SJSA1 (cell line): ENCODE measurements around the gene TTC28. TPM values are rescaled to one million over a fixed set of nuclear protein-coding genes. Genes with fewer than 3 reads are reported as not detected.
A peak's percentile ranks its signal among the peaks of the same experiment; 100 is the strongest.

Experiments
- DNase-seq, 2 experiments: peaks; one replicate each; pipeline ENCODE4 v3.0.0-alpha.2; 2015 to 2020; ENCODE audit warnings: low spot score in 2 of 2, low read depth in 1 of 2
- H3K27ac ChIP-seq: fragments of 250-450 bp; sonication (Bioruptor Pico); 2 replicates; pipeline ENCODE4 v1.5.1; 2020; ENCODE audit warnings: mild to moderate bottlenecking, moderate library complexity
- H3K27me3 ChIP-seq: fragments of 250-450 bp; sonication (Bioruptor Pico); replicated peaks from 2 replicates; pipeline ENCODE4 v1.5.1; 2020; ENCODE audit warnings: mild to moderate bottlenecking, moderate library complexity
- H3K36me3 ChIP-seq: fragments of 250-450 bp; sonication (Bioruptor Pico); 2 replicates; pipeline ENCODE4 v1.5.1; 2020; ENCODE audit warnings: mild to moderate bottlenecking
- H3K4me1 ChIP-seq: fragments of 250-450 bp; sonication (Bioruptor Pico); replicated peaks from 2 replicates; pipeline ENCODE4 v1.6.1; 2021; ENCODE audit warnings: mild to moderate bottlenecking
- H3K4me3 ChIP-seq: fragments of 250-450 bp; sonication (Bioruptor Pico); 2 replicates; pipeline ENCODE4 v1.5.1; 2020; ENCODE audit warnings: mild to moderate bottlenecking
- H3K9me3 ChIP-seq: fragments of 250-450 bp; sonication (Bioruptor Pico); replicated peaks from 2 replicates; pipeline ENCODE4 v1.5.1; 2020; ENCODE audit warnings: mild to moderate bottlenecking
- total RNA-seq: library from RNA; depleted of rRNA; stranded (reverse); fragments of >200 nt; shearing (Covaris generic); gene quantifications from 2 replicates; pipeline ENCODE4 v1.2.3, GENCODE V29; 2014

The TTC28 gene
- total RNA-seq, 1 experiment from 2014 or later: 9.7 TPM

DNA sequence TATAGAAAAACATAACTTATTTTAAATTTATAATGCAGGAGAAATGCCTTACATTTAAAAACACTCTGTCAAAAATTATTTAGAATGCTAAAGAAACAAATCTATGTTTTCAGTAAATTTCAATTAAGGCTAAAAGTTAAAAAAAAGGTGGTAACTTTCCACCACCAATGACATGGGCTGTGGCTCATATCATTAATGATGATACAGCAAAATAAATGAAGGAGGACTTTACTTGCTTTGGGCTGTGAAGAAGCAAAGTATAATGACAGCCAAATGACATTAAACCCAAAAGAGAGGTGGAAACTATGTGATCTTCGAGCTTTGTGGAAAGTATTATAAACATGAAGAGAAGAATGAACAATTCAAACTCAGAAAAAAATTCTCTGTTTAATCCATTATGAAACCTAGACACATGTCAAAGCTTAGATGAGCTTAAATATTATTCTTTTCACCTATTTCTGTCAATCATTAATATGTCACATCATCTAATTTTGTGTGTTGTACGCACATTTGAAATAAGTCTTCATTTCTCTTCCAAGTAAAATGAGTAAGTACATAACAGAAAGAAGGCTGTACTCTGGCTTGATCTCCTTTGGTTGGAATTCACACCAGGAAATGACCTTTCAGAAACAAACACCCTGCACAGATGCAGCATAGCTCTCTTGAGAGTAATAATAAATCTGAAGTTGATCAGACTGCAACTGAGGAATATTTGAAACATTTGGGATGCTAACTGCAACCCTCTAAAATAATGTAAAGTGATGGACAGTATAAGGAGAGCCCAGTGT lies 265.8 kb downstream of the TTC28 start:
- Histone ChIP-seq H3K27me3 (peaks cover 15% of the 10 kb centered on the region), H3K27ac (no peak overlapping the region), H3K4me3 (no peak overlapping the region), H3K9me3 (no peaks in the 10 kb centered on the region), H3K4me1 (peaks cover 5% of the 10 kb centered on the region), H3K36me3 (no peaks in the 10 kb centered on the region)
- no peak for DNase-seq

GRCh38 chr22:28412109-28412508 lies 267.5 kb downstream of the TTC28 start:
- no peaks in the 10 kb centered on the region for H3K9me3 ChIP-seq
- H3K27me3 ChIP-seq: peaks cover 3% of the 10 kb centered on the region
- no peak for DNase-seq
- no peaks in the 10 kb centered on the region for H3K36me3 ChIP-seq
- peaks cover 5% of the 10 kb centered on the region for H3K4me1 ChIP-seq
- H3K4me3 ChIP-seq: no peak overlapping the region
- no peak overlapping the region for H3K27ac ChIP-seq

DNA sequence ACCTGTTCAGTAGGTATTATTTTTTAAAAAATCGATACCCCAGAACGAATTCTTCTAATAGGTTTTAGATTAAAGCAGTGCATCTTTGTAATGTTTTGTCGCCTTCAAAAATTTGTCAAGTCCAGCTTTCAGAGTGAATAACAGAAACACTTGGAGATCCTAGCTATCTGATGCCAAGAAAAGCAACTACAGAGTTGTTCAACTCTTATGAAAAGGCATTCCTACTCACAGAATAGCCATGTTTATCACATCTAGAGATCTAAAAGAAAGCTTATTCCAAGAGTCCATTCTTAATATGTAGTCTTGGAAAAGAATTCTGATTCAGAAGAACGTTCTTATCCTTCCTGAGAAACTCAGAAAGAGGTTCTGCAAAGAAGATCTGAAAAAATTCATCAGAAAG lies 268.5 kb downstream of the TTC28 start:
- no peaks in the 10 kb centered on the region for H3K9me3 ChIP-seq
- H3K4me3 ChIP-seq: no peak overlapping the region
- peaks cover 3% of the 10 kb centered on the region for H3K27me3 ChIP-seq
- no peak overlapping the region for H3K27ac ChIP-seq
- H3K36me3 ChIP-seq: no peaks in the 10 kb centered on the region
- DNase-seq: no peak
- H3K4me1 ChIP-seq: peaks cover 5% of the 10 kb centered on the region

- Histone ChIP-seq H3K27ac (no peak overlapping the region), H3K4me3 (no peak overlapping the region), H3K4me1 (peaks cover 5% of the 10 kb centered on the region), H3K36me3 (no peaks in the 10 kb centered on the region), H3K27me3 (no peaks in the 10 kb centered on the region; the same call in 1 of the 2 replicates), H3K9me3 (no peaks in the 10 kb centered on the region)
- DNase-seq: no peak
Observed at GRCh38 chr22:28410050-28410816, 269.4 kb downstream of the TTC28 start.

DNA sequence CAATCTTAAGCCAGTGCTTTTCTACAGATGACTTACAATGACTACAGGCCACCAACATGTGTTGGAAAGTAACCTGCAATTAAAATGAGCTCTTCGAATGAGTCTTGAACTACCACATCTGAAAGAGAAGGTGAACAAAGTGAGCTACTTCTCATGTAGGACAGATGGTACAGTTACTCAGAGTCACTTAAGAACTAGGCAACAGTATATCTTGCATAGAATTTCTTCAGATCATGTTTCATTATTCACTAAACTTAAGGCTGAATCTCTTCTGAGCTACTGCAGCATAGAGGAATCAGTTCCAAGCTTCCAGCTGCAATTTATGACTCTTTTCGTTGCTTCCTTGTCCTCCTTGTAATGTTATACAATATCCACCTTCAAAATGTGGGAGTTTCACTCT lies 270.9 kb downstream of the TTC28 start:
- no peak for DNase-seq

DNA sequence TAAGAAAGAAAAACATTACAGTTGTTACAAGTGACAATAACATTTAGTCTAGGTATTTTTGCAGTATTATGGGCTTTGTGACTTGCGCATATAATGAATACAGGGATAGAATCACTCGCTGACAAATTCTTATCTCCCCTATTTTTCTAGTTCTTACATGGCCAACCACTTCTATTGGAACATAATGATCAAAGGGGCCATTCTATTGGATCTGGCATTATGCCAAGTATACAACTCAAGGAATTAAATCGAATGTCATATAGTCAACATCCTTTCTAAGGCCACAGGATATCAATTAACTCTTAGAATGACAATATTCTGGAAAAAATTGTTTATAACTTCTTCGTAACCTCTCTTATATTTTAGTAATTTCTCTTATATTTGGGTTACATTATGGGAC lies 272.0 kb downstream of the TTC28 start:
- H3K4me3 ChIP-seq: no peak overlapping the region
- peaks cover 5% of the 10 kb centered on the region for H3K4me1 ChIP-seq
- no peaks in the 10 kb centered on the region; the same call in 1 of the 2 replicates for H3K27me3 ChIP-seq
- H3K9me3 ChIP-seq: no peaks in the 10 kb centered on the region
- no peak overlapping the region for H3K27ac ChIP-seq
- H3K36me3 ChIP-seq: no peaks in the 10 kb centered on the region
- DNase-seq: no peak

More for the DNA sequence above, 270.9 kb downstream of the TTC28 start:
- H3K36me3 ChIP-seq: no peaks in the 10 kb centered on the region
- H3K4me1 ChIP-seq: peaks cover 5% of the 10 kb centered on the region
- H3K27me3 ChIP-seq: no peaks in the 10 kb centered on the region; the same call in 1 of the 2 replicates
- H3K9me3 ChIP-seq: no peaks in the 10 kb centered on the region
- H3K4me3 ChIP-seq: no peak overlapping the region
- no peak overlapping the region for H3K27ac ChIP-seq

DNA sequence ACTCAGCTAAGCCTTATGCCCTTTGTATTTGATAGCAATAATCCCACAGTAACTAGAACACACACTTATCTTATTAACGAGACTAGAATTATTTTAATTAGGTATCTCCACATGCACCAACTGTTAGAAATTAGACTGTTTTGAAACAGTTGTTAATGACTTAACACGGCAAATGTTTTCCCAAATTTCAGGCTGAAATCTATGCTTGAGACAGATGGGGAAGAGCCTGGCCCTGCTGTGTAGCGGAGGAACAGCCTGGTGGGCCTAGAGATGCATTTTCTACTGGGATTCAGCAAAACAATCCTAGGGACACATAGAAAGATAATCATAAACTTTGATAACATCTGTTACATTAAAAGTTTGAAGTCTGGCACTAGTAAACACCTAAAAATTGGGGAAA lies 273.4 kb downstream of the TTC28 start:
- no peaks in the 10 kb centered on the region for H3K27me3 ChIP-seq
- no peaks in the 10 kb centered on the region for H3K9me3 ChIP-seq
- no peaks in the 10 kb centered on the region for H3K36me3 ChIP-seq
- no peak for DNase-seq
- no peak overlapping the region for H3K27ac ChIP-seq
- H3K4me1 ChIP-seq: peaks cover 5% of the 10 kb centered on the region
- no peak overlapping the region for H3K4me3 ChIP-seq

- no peaks in the 10 kb centered on the region for H3K9me3 ChIP-seq
- H3K36me3 ChIP-seq: no peaks in the 10 kb centered on the region
- no peak for DNase-seq
- H3K4me3 ChIP-seq: no peak overlapping the region
- H3K27ac ChIP-seq: no peak overlapping the region
- H3K27me3 ChIP-seq: no peaks in the 10 kb centered on the region
- H3K4me1 ChIP-seq: peaks cover 5% of the 10 kb centered on the region
Observed at GRCh38 chr22:28405588-28405987, 274.1 kb downstream of the TTC28 start.

GRCh38 chr22:28402539-28402938 lies 277.1 kb downstream of the TTC28 start:
- Histone ChIP-seq H3K9me3 (no peaks in the 10 kb centered on the region), H3K4me1 (peaks cover 7% of the 10 kb centered on the region), H3K4me3 (no peak overlapping the region), H3K36me3 (no peaks in the 10 kb centered on the region), H3K27me3 (no peaks in the 10 kb centered on the region), H3K27ac (no peak overlapping the region)
- no peak for DNase-seq

- no peaks in the 10 kb centered on the region for H3K27me3 ChIP-seq
- H3K9me3 ChIP-seq: no peaks in the 10 kb centered on the region
- H3K27ac ChIP-seq: no peak overlapping the region
- H3K36me3 ChIP-seq: no peaks in the 10 kb centered on the region
- H3K4me1 ChIP-seq: peaks cover 12% of the 10 kb centered on the region
- DNase-seq: no peak
- H3K4me3 ChIP-seq: no peak overlapping the region
Observed at GRCh38 chr22:28402060-28402459, 277.6 kb downstream of the TTC28 start.

GRCh38 chr22:28398981-28399380 lies 280.7 kb downstream of the TTC28 start:
- Histone ChIP-seq H3K27me3 (no peaks in the 10 kb centered on the region), H3K9me3 (no peaks in the 10 kb centered on the region), H3K36me3 (no peaks in the 10 kb centered on the region), H3K27ac (no peak overlapping the region), H3K4me3 (no peak overlapping the region), H3K4me1 (peaks cover 39% of the 10 kb centered on the region)
- DNase-seq: no peak

- no peaks in the 10 kb centered on the region for H3K27me3 ChIP-seq
- H3K27ac ChIP-seq: no peak overlapping the region
- H3K4me3 ChIP-seq: no peak overlapping the region
- no peaks in the 10 kb centered on the region for H3K36me3 ChIP-seq
- peaks cover 39% of the 10 kb centered on the region for H3K4me1 ChIP-seq
- no peak for DNase-seq
- no peaks in the 10 kb centered on the region for H3K9me3 ChIP-seq
Observed at GRCh38 chr22:28398355-28398754, 281.3 kb downstream of the TTC28 start.

DNA sequence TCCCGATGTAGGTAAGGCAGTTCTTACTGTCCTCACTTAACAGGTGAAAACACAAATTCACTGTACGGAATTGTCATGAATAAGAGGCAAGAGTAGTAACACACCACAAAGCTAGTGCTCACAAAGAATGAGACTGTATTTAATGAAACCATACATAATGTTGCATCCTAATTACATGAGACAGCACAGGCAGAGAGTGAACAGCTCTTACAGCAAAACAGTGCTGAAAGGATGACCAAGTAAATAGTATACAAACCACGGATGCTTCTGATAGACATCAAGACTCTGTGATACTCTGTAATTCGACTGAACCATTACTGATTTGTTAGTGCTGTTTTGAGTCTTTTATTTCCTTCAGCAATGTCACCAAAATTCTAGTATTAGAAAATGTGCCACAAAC lies 282.3 kb downstream of the TTC28 start:
- H3K4me3 ChIP-seq: no peak overlapping the region
- DNase-seq: peak in 1 of 2 experiments; percentile 9
- H3K27me3 ChIP-seq: no peaks in the 10 kb centered on the region
- no peaks in the 10 kb centered on the region for H3K9me3 ChIP-seq
- H3K4me1 ChIP-seq: peaks cover 39% of the 10 kb centered on the region
- no peak overlapping the region; the same call in 1 of the 2 replicates for H3K27ac ChIP-seq
- H3K36me3 ChIP-seq: no peaks in the 10 kb centered on the region
